ENCODE data around the gene ADPRH.
"Not testable (repeated sequence)": the region's sequence is repeated elsewhere in the genome, so short reads cannot be mapped to it uniquely, and the experiment has no call there.

Gene ADPRH

GRCh38 chr3:119550192-119550910 lies 28.9 kb upstream of the ADPRH start:
- no peak overlapping the region for H3K23ac ChIP-seq (ENCODE audit: low read length)
- no peaks in the 10 kb centered on the region for H3K79me2 ChIP-seq (ENCODE audit: control insufficient read depth, insufficient read depth, low read length, poor library complexity)
- H3K18ac ChIP-seq (ENCODE audit: low read length) = no peak overlapping the region
- no peaks in the 10 kb centered on the region for H3K79me1 ChIP-seq (ENCODE audit: low read length)
- H3K4me1 ChIP-seq (ENCODE audit: control insufficient read depth in 1 of 2, insufficient read depth in 2 of 2, low read length in 2 of 2) = no peaks in the 10 kb centered on the region
- no peak overlapping the region for H4K91ac ChIP-seq (ENCODE audit: low read depth, low read length)
- WGBS (ENCODE audit: extremely low coverage, insufficient coverage, insufficient read length) = no CpG with 5 or more reads among the region's 9 CpGs
- no peak overlapping the region for H3K27ac ChIP-seq (ENCODE audit: low read depth, low read length)
- H3K27me3 ChIP-seq (ENCODE audit: insufficient read depth, low read length) = no peaks in the 10 kb centered on the region
- no peak overlapping the region for H2BK12ac ChIP-seq (ENCODE audit: low read length)
- H2AK5ac ChIP-seq (ENCODE audit: low read length) = no peak overlapping the region
- no peak overlapping the region for H2BK5ac ChIP-seq (ENCODE audit: low read depth, low read length, poor library complexity)
- H2BK120ac ChIP-seq (ENCODE audit: insufficient read depth, low read length, poor library complexity) = no peak overlapping the region
- H3K4me3 ChIP-seq (ENCODE audit: low read depth, low read length) = no peak overlapping the region
- no peak overlapping the region for H4K12ac ChIP-seq (ENCODE audit: low read depth, low read length)
- H2AFZ ChIP-seq (ENCODE audit: insufficient read depth, low read length, poor library complexity) = no peak overlapping the region
- DNase-seq = no peak
- H4K8ac ChIP-seq (ENCODE audit: low read depth, low read length) = no peak overlapping the region
- H3K4ac ChIP-seq (ENCODE audit: low read depth, low read length) = no peak overlapping the region
- no peaks in the 10 kb centered on the region for H3K36me3 ChIP-seq (ENCODE audit: control insufficient read depth in 1 of 2, insufficient read depth in 2 of 2, low read length in 2 of 2)
- H3K4me2 ChIP-seq (ENCODE audit: low read length) = no peak overlapping the region
- no peak overlapping the region for H3K9ac ChIP-seq (ENCODE audit: low read length)
- peaks cover 2% of the 10 kb centered on the region for H3K9me3 ChIP-seq (ENCODE audit: insufficient read depth, low read depth, low read length)
- no peak overlapping the region for H3K14ac ChIP-seq (ENCODE audit: low read length)

GRCh38 chr3:119551598-119551997 lies 27.7 kb upstream of the ADPRH start:
- Histone ChIP-seq H3K18ac (ENCODE audit: low read length) (no peak overlapping the region), H2AK5ac (ENCODE audit: low read length) (no peak overlapping the region), H3K4me2 (ENCODE audit: low read length) (no peak overlapping the region), H3K23ac (ENCODE audit: low read length) (no peak overlapping the region), H4K12ac (ENCODE audit: low read depth, low read length) (no peak overlapping the region), H3K79me1 (ENCODE audit: low read length) (no peaks in the 10 kb centered on the region), H4K91ac (ENCODE audit: low read depth, low read length) (no peak overlapping the region), H3K14ac (ENCODE audit: low read length) (no peak overlapping the region), H2BK12ac (ENCODE audit: low read length) (no peak overlapping the region), H2AFZ (ENCODE audit: insufficient read depth, low read length, poor library complexity) (no peak overlapping the region), H2BK5ac (ENCODE audit: low read depth, low read length, poor library complexity) (no peak overlapping the region), H3K27me3 (ENCODE audit: insufficient read depth, low read length) (no peaks in the 10 kb centered on the region), H3K36me3 (ENCODE audit: control insufficient read depth in 1 of 2, insufficient read depth in 2 of 2, low read length in 2 of 2) (no peaks in the 10 kb centered on the region), H3K79me2 (ENCODE audit: control insufficient read depth, insufficient read depth, low read length, poor library complexity) (no peaks in the 10 kb centered on the region), H3K4me3 (ENCODE audit: low read depth, low read length) (no peak overlapping the region), H3K9me3 (ENCODE audit: insufficient read depth, low read depth, low read length) (peaks cover 2% of the 10 kb centered on the region), H3K4ac (ENCODE audit: low read depth, low read length) (no peak overlapping the region), H3K9ac (ENCODE audit: low read length) (no peak overlapping the region), H2BK120ac (ENCODE audit: insufficient read depth, low read length, poor library complexity) (no peak overlapping the region), H4K8ac (ENCODE audit: low read depth, low read length) (no peak overlapping the region), H3K4me1 (ENCODE audit: control insufficient read depth in 1 of 2, insufficient read depth in 2 of 2, low read length in 2 of 2) (no peaks in the 10 kb centered on the region), H3K27ac (ENCODE audit: low read depth, low read length) (no peak overlapping the region)
- DNase-seq = peak in 1 of 2 donors; percentile 8
- WGBS (ENCODE audit: extremely low coverage, insufficient coverage, insufficient read length) = no CpG with 5 or more reads among the region's 5 CpGs

GRCh38 chr3:119552928-119553327 lies 26.4 kb upstream of the ADPRH start:
- H3K4ac ChIP-seq (ENCODE audit: low read depth, low read length); H2AK5ac ChIP-seq (ENCODE audit: low read length); H2AFZ ChIP-seq (ENCODE audit: insufficient read depth, low read length, poor library complexity); H3K4me1 ChIP-seq (ENCODE audit: control insufficient read depth in 1 of 2, insufficient read depth in 2 of 2, low read length in 2 of 2); H3K23ac ChIP-seq (ENCODE audit: low read length); H3K4me2 ChIP-seq (ENCODE audit: low read length); H3K79me1 ChIP-seq (ENCODE audit: low read length); H4K12ac ChIP-seq (ENCODE audit: low read depth, low read length); H3K36me3 ChIP-seq (ENCODE audit: control insufficient read depth in 1 of 2, insufficient read depth in 2 of 2, low read length in 2 of 2); H3K27ac ChIP-seq (ENCODE audit: low read depth, low read length); H3K9ac ChIP-seq (ENCODE audit: low read length); DNase-seq; H3K9me3 ChIP-seq (ENCODE audit: insufficient read depth, low read depth, low read length); H3K14ac ChIP-seq (ENCODE audit: low read length); H3K79me2 ChIP-seq (ENCODE audit: control insufficient read depth, insufficient read depth, low read length, poor library complexity); H4K91ac ChIP-seq (ENCODE audit: low read depth, low read length); H2BK5ac ChIP-seq (ENCODE audit: low read depth, low read length, poor library complexity); H3K4me3 ChIP-seq (ENCODE audit: low read depth, low read length); H2BK120ac ChIP-seq (ENCODE audit: insufficient read depth, low read length, poor library complexity); H3K18ac ChIP-seq (ENCODE audit: low read length); H4K8ac ChIP-seq (ENCODE audit: low read depth, low read length); H2BK12ac ChIP-seq (ENCODE audit: low read length); H3K27me3 ChIP-seq (ENCODE audit: insufficient read depth, low read length): not testable (repeated sequence)
- WGBS (ENCODE audit: extremely low coverage, insufficient coverage, insufficient read length) = no CpG with 5 or more reads among the region's 6 CpGs

- Histone ChIP-seq H2BK12ac (ENCODE audit: low read length) (no peak overlapping the region), H3K79me2 (ENCODE audit: control insufficient read depth, insufficient read depth, low read length, poor library complexity) (no peaks in the 10 kb centered on the region), H3K18ac (ENCODE audit: low read length) (no peak overlapping the region), H3K9ac (ENCODE audit: low read length) (no peak overlapping the region), H3K36me3 (ENCODE audit: control insufficient read depth in 1 of 2, insufficient read depth in 2 of 2, low read length in 2 of 2) (no peaks in the 10 kb centered on the region), H2BK120ac (ENCODE audit: insufficient read depth, low read length, poor library complexity) (no peak overlapping the region), H2BK5ac (ENCODE audit: low read depth, low read length, poor library complexity) (no peak overlapping the region), H4K91ac (ENCODE audit: low read depth, low read length) (no peak overlapping the region), H3K4ac (ENCODE audit: low read depth, low read length) (no peak overlapping the region), H4K12ac (ENCODE audit: low read depth, low read length) (no peak overlapping the region), H3K4me1 (ENCODE audit: control insufficient read depth in 1 of 2, insufficient read depth in 2 of 2, low read length in 2 of 2) (no peaks in the 10 kb centered on the region), H3K4me2 (ENCODE audit: low read length) (no peak overlapping the region), H3K23ac (ENCODE audit: low read length) (no peak overlapping the region), H2AK5ac (ENCODE audit: low read length) (no peak overlapping the region), H3K4me3 (ENCODE audit: low read depth, low read length) (no peak overlapping the region), H3K27me3 (ENCODE audit: insufficient read depth, low read length) (no peaks in the 10 kb centered on the region), H3K9me3 (ENCODE audit: insufficient read depth, low read depth, low read length) (peaks cover 2% of the 10 kb centered on the region), H3K14ac (ENCODE audit: low read length) (no peak overlapping the region), H2AFZ (ENCODE audit: insufficient read depth, low read length, poor library complexity) (no peak overlapping the region), H3K27ac (ENCODE audit: low read depth, low read length) (no peak overlapping the region), H4K8ac (ENCODE audit: low read depth, low read length) (no peak overlapping the region), H3K79me1 (ENCODE audit: low read length) (no peaks in the 10 kb centered on the region)
- no peak for DNase-seq
- no CpG with 5 or more reads among the region's 5 CpGs for WGBS (ENCODE audit: extremely low coverage, insufficient coverage, insufficient read length)
Observed at GRCh38 chr3:119553823-119554415, 25.4 kb upstream of the ADPRH start.
